ENCODE measurements around the gene FAM76A.
"Not testable (repeated sequence)": the region's sequence is repeated elsewhere in the genome, so short reads cannot be mapped to it uniquely, and the experiment has no call there.

FAM76A gene

GRCh38 chr1:27779122-27779521 lies 53.4 kb downstream of the FAM76A start:
- H3K4me3 ChIP-seq (ENCODE audit: low read depth, low read length), result no peak overlapping the region

GRCh38 chr1:27782950-27783349 lies 57.2 kb downstream of the FAM76A start:
- Histone ChIP-seq H3K27me3 (ENCODE audit: insufficient read depth, low read length) (no peaks in the 10 kb centered on the region), H2AFZ (ENCODE audit: low read length, unreplicated experiment) (no peak overlapping the region), H3K27ac (ENCODE audit: low read depth, low read length) (no peak overlapping the region), H3K79me2 (ENCODE audit: control insufficient read depth, insufficient read depth, low read length, unreplicated experiment) (peaks cover 66% of the 10 kb centered on the region), H3K4me3 (ENCODE audit: low read depth, low read length) (no peak overlapping the region), H3K36me3 (ENCODE audit: insufficient read depth, low read length) (no peaks in the 10 kb centered on the region; the same call in 1 of the 2 replicates), H3K4me1 (ENCODE audit: control insufficient read depth, insufficient read depth, low read length, unreplicated experiment) (peaks cover 43% of the 10 kb centered on the region)

More at GRCh38 chr1:27779122-27779521, 53.4 kb downstream of the FAM76A start:
- Histone ChIP-seq H3K36me3 (ENCODE audit: insufficient read depth, low read length) (no peaks in the 10 kb centered on the region; the same call in 1 of the 2 replicates), H3K27ac (ENCODE audit: low read depth, low read length) (no peak overlapping the region), H3K4me1 (ENCODE audit: control insufficient read depth, insufficient read depth, low read length, unreplicated experiment) (peaks cover 30% of the 10 kb centered on the region), H3K79me2 (ENCODE audit: control insufficient read depth, insufficient read depth, low read length, unreplicated experiment) (peaks cover 70% of the 10 kb centered on the region), H3K27me3 (ENCODE audit: insufficient read depth, low read length) (no peaks in the 10 kb centered on the region), H2AFZ (ENCODE audit: low read length, unreplicated experiment) (no peak overlapping the region)

GRCh38 chr1:27784700-27785099 lies 58.9 kb downstream of the FAM76A start:
- H3K4me3 ChIP-seq (ENCODE audit: low read depth, low read length), result no peak overlapping the region
- H3K4me1 ChIP-seq (ENCODE audit: control insufficient read depth, insufficient read depth, low read length, unreplicated experiment), result peaks cover 59% of the 10 kb centered on the region
- H2AFZ ChIP-seq (ENCODE audit: low read length, unreplicated experiment), result no peak overlapping the region
- peaks cover 63% of the 10 kb centered on the region for H3K79me2 ChIP-seq (ENCODE audit: control insufficient read depth, insufficient read depth, low read length, unreplicated experiment)
- no peak overlapping the region for H3K27ac ChIP-seq (ENCODE audit: low read depth, low read length)
- no peaks in the 10 kb centered on the region for H3K27me3 ChIP-seq (ENCODE audit: insufficient read depth, low read length)
- H3K36me3 ChIP-seq (ENCODE audit: insufficient read depth, low read length), result peaks cover under 1% of the 10 kb centered on the region

- no peak overlapping the region for H2AFZ ChIP-seq (ENCODE audit: low read length, unreplicated experiment)
- H3K27me3 ChIP-seq (ENCODE audit: insufficient read depth, low read length), result no peaks in the 10 kb centered on the region
- H3K4me3 ChIP-seq (ENCODE audit: low read depth, low read length), result no peak overlapping the region
- H3K27ac ChIP-seq (ENCODE audit: low read depth, low read length), result peak overlapping the region; percentile 27
- peaks cover 57% of the 10 kb centered on the region for H3K79me2 ChIP-seq (ENCODE audit: control insufficient read depth, insufficient read depth, low read length, unreplicated experiment)
- H3K36me3 ChIP-seq (ENCODE audit: insufficient read depth, low read length), result peaks cover 9% of the 10 kb centered on the region
- peaks cover 57% of the 10 kb centered on the region for H3K4me1 ChIP-seq (ENCODE audit: control insufficient read depth, insufficient read depth, low read length, unreplicated experiment)
Measured at GRCh38 chr1:27785781-27786455, 60.2 kb downstream of the FAM76A start.

- H2AFZ ChIP-seq (ENCODE audit: low read length, unreplicated experiment), result no peak overlapping the region
- H3K4me3 ChIP-seq (ENCODE audit: low read depth, low read length), result no peak overlapping the region
- H3K27ac ChIP-seq (ENCODE audit: low read depth, low read length), result peak overlapping the region; percentile 62
- H3K4me1 ChIP-seq (ENCODE audit: control insufficient read depth, insufficient read depth, low read length, unreplicated experiment), result peaks cover 52% of the 10 kb centered on the region
- H3K27me3 ChIP-seq (ENCODE audit: insufficient read depth, low read length), result no peaks in the 10 kb centered on the region
- H3K36me3 ChIP-seq (ENCODE audit: insufficient read depth, low read length), result peaks cover 13% of the 10 kb centered on the region
- H3K79me2 ChIP-seq (ENCODE audit: control insufficient read depth, insufficient read depth, low read length, unreplicated experiment), result peaks cover 45% of the 10 kb centered on the region
Measured at GRCh38 chr1:27787895-27788294, 62.1 kb downstream of the FAM76A start.

- Histone ChIP-seq H3K4me3 (ENCODE audit: low read depth, low read length) (peak overlapping the region; percentile 14; the same call in 1 of the 2 replicates), H3K79me2 (ENCODE audit: control insufficient read depth, insufficient read depth, low read length, unreplicated experiment) (peaks cover 33% of the 10 kb centered on the region), H3K27ac (ENCODE audit: low read depth, low read length) (peak overlapping the region; percentile 74), H3K4me1 (ENCODE audit: control insufficient read depth, insufficient read depth, low read length, unreplicated experiment) (peaks cover 39% of the 10 kb centered on the region), H3K27me3 (ENCODE audit: insufficient read depth, low read length) (no peaks in the 10 kb centered on the region), H3K36me3 (ENCODE audit: insufficient read depth, low read length) (peaks cover 22% of the 10 kb centered on the region), H2AFZ (ENCODE audit: low read length, unreplicated experiment) (no peak overlapping the region)
Measured at GRCh38 chr1:27789540-27790041, 63.8 kb downstream of the FAM76A start.

GRCh38 chr1:27790270-27790669 lies 64.5 kb downstream of the FAM76A start:
- peaks cover 41% of the 10 kb centered on the region for H3K4me1 ChIP-seq (ENCODE audit: control insufficient read depth, insufficient read depth, low read length, unreplicated experiment)
- peak overlapping the region; percentile 74 for H3K27ac ChIP-seq (ENCODE audit: low read depth, low read length)
- H2AFZ ChIP-seq (ENCODE audit: low read length, unreplicated experiment); H3K4me3 ChIP-seq (ENCODE audit: low read depth, low read length); H3K27me3 ChIP-seq (ENCODE audit: insufficient read depth, low read length): not testable (repeated sequence)
- peaks cover 29% of the 10 kb centered on the region for H3K79me2 ChIP-seq (ENCODE audit: control insufficient read depth, insufficient read depth, low read length, unreplicated experiment)
- peaks cover 27% of the 10 kb centered on the region for H3K36me3 ChIP-seq (ENCODE audit: insufficient read depth, low read length)

GRCh38 chr1:27795601-27796000 lies 69.8 kb downstream of the FAM76A start:
- Histone ChIP-seq H2AFZ (ENCODE audit: low read length, unreplicated experiment) (no peak overlapping the region), H3K4me1 (ENCODE audit: control insufficient read depth, insufficient read depth, low read length, unreplicated experiment) (peaks cover 10% of the 10 kb centered on the region), H3K79me2 (ENCODE audit: control insufficient read depth, insufficient read depth, low read length, unreplicated experiment) (no peaks in the 10 kb centered on the region), H3K27ac (ENCODE audit: low read depth, low read length) (peak overlapping the region; percentile 56), H3K4me3 (ENCODE audit: low read depth, low read length) (no peak overlapping the region), H3K36me3 (ENCODE audit: insufficient read depth, low read length) (peaks cover 36% of the 10 kb centered on the region), H3K27me3 (ENCODE audit: insufficient read depth, low read length) (no peaks in the 10 kb centered on the region)

GRCh38 chr1:27804791-27805190 lies 79.0 kb downstream of the FAM76A start:
- no peaks in the 10 kb centered on the region for H3K79me2 ChIP-seq (ENCODE audit: control insufficient read depth, insufficient read depth, low read length, unreplicated experiment)
- peaks cover 25% of the 10 kb centered on the region for H3K36me3 ChIP-seq (ENCODE audit: insufficient read depth, low read length)
- no peaks in the 10 kb centered on the region for H3K27me3 ChIP-seq (ENCODE audit: insufficient read depth, low read length)
- H2AFZ ChIP-seq (ENCODE audit: low read length, unreplicated experiment), result no peak overlapping the region
- no peaks in the 10 kb centered on the region for H3K4me1 ChIP-seq (ENCODE audit: control insufficient read depth, insufficient read depth, low read length, unreplicated experiment)
- no peak overlapping the region for H3K27ac ChIP-seq (ENCODE audit: low read depth, low read length)
- H3K4me3 ChIP-seq (ENCODE audit: low read depth, low read length), result no peak overlapping the region

- no peak overlapping the region for H3K4me3 ChIP-seq (ENCODE audit: low read depth, low read length)
- H3K27ac ChIP-seq (ENCODE audit: low read depth, low read length), result no peak overlapping the region
- H3K27me3 ChIP-seq (ENCODE audit: insufficient read depth, low read length), result no peaks in the 10 kb centered on the region
- no peaks in the 10 kb centered on the region for H3K79me2 ChIP-seq (ENCODE audit: control insufficient read depth, insufficient read depth, low read length, unreplicated experiment)
- no peaks in the 10 kb centered on the region for H3K4me1 ChIP-seq (ENCODE audit: control insufficient read depth, insufficient read depth, low read length, unreplicated experiment)
- H3K36me3 ChIP-seq (ENCODE audit: insufficient read depth, low read length), result peaks cover 21% of the 10 kb centered on the region
- H2AFZ ChIP-seq (ENCODE audit: low read length, unreplicated experiment), result no peak overlapping the region
Measured at GRCh38 chr1:27806758-27807157, 81.0 kb downstream of the FAM76A start.

GRCh38 chr1:27807385-27807784 lies 81.6 kb downstream of the FAM76A start:
- Histone ChIP-seq H3K27me3 (ENCODE audit: insufficient read depth, low read length) (no peaks in the 10 kb centered on the region), H3K4me3 (ENCODE audit: low read depth, low read length) (no peak overlapping the region), H3K79me2 (ENCODE audit: control insufficient read depth, insufficient read depth, low read length, unreplicated experiment) (no peaks in the 10 kb centered on the region), H3K36me3 (ENCODE audit: insufficient read depth, low read length) (peaks cover 15% of the 10 kb centered on the region), H3K4me1 (ENCODE audit: control insufficient read depth, insufficient read depth, low read length, unreplicated experiment) (no peaks in the 10 kb centered on the region), H2AFZ (ENCODE audit: low read length, unreplicated experiment) (no peak overlapping the region), H3K27ac (ENCODE audit: low read depth, low read length) (no peak overlapping the region)
